Heart right ventricle (tissue), 16 donors: ENCODE results near the gene HOXA10. TPM values are rescaled to one million over a fixed set of nuclear protein-coding genes. Genes with fewer than 3 reads are reported as not detected.

Source experiments
- ATAC-seq, 8 donors: fragments of 200-7000 bp; cut with Tn5 transposase; one replicate each; pipeline ENCODE4 v1.9.1; 2020; ENCODE audit warnings: mild to moderate bottlenecking in 8 of 8, moderate library complexity in 8 of 8, moderate number of reproducible peaks in 1 of 8
- DNase-seq, 2 donors: peaks; one replicate each; pipeline ENCODE4 v3.0.0-alpha.2; 2020
- H3K27ac ChIP-seq, 10 donors: fragments of 200-600 bp; sonication (generic) in 2 of 10; one replicate each; pipeline versions ENCODE4 v1.5.0 to v1.8.0; 2020 to 2022; ENCODE audit warnings: mild to moderate bottlenecking in 3 of 10
- H3K27me3 ChIP-seq, 7 donors: fragments of 200-600 bp; one replicate each; pipeline ENCODE4 v1.8.0; 2021 to 2022; ENCODE audit warnings: mild to moderate bottlenecking in 2 of 7
- H3K36me3 ChIP-seq, 9 donors: fragments of 200-600 bp; sonication (generic) in 1 of 9; one replicate each; pipeline versions ENCODE4 v1.5.0 to v1.8.0; 2020 to 2022; ENCODE audit warnings: mild to moderate bottlenecking in 2 of 9
- H3K4me1 ChIP-seq, 9 donors: fragments of 200-600 bp; sonication (generic) in 1 of 9; one replicate each; pipeline versions ENCODE4 v1.5.0 to v1.8.0; 2020 to 2022; ENCODE audit warnings: mild to moderate bottlenecking in 4 of 9
- H3K4me3 ChIP-seq, 10 donors: fragments of 200-600 bp; sonication (generic) in 2 of 10; one replicate each; pipeline versions ENCODE4 v1.5.0 to v1.8.0; 2020 to 2022; ENCODE audit warnings: mild to moderate bottlenecking in 7 of 10, moderate library complexity in 2 of 10
- H3K9me3 ChIP-seq, 11 donors: fragments of 200-600 bp in 10 of 11; sonication (generic) in 2 of 11; one replicate each; pipeline versions ENCODE4 v1.5.0 to v1.8.0; 2013 to 2022; ENCODE audit warnings: mild to moderate bottlenecking in 2 of 11, control low read depth in 1 of 11, moderate library complexity in 1 of 11
- WGBS, 2 donors: extraction: QIAGEN DNeasy Blood & Tissue Kit; methylation state at CpG; one replicate each; pipeline ENCODE4 v1.1.7; 2013; ENCODE audit warnings: inconsistent platforms in 1 of 2; 5-methylcytosine and 5-hydroxymethylcytosine counted together
- intact Hi-C, 10 donors: fragments of 100-400 bp; cut with DNase I; formaldehyde crosslinking; loops; one replicate each; pipeline versions ENCODE4 v1.11.1 to v1.14.2; 2022
- polyA plus RNA-seq, 2 donors: library from polyadenylated mRNA; stranded (reverse); fragments of 200-250 nt; gene quantifications; one replicate each; pipeline ENCODE4 v1.2.3, GENCODE V29; 2013
- total RNA-seq, 10 donors: library from RNA; stranded (reverse); fragmentation: NEBNext Ultra II Directional in 3 of 10; extraction: Animal tissue kit (Norgen Biotek cat#: 25700) in 3 of 10; gene quantifications; one replicate each; pipeline versions ENCODE4 v1.2.1 to v1.2.4, GENCODE V29; 2021 to 2023
- TF ChIP-seq, protein P1 (sequence below), 9 donors: fragments of 200-600 bp; sonication (generic) in 2 of 9; IDR thresholded peaks; one replicate each; pipeline versions ENCODE4 v1.5.0 to v1.8.0; 2021 to 2022; ENCODE audit warnings: antibody characterized with exemption in 9 of 9, mild to moderate bottlenecking in 5 of 9, moderate library complexity in 1 of 9
- donor health status: Arrhythmogenic right ventricular cardiomyopathy.
- donor health status: ischemic (EF 13 %, LVEDD 7.1; RV severe dilation, severe dysfunction).
- donor health status: healthy with polysubstance abuse.
- donor health status: DM: no; HTN: yes; CAD: no.
- donor health status: DM: no; HTN: no; CAD: no.
- donor health status: ischemic (EF 25% LVEDD 6.9; RV normal size, moderate dysfunction).
- donor health status: ischemic (EF 25% LVEDD 5.7; RV mildly dilated, moderate dysfunction).
- donor health status: healthy.
- donor health status: DM: yes; HTN: yes; CAD: no.
- donor health status: Ischemic cardiomyopathy.
- donor health status: ischemic (EF 35%, LVEDD 5.7; RV mildly dilated, moderate dysfunction).
- donor health status: nonischemic (EF 11% LVEDD 7.7; RV severe dilation, severe dysfunction).
- donor health status: DM: yes; HTN: yes; CAD: no.
- donor health status: PGD.
- donor health status: ischemic (EF 29% LVEDD 5.4; RV normal size, mild dysfunction).
- donor health status: nonischemic (EF 23%, LVEDD 6.1; RV moderate dilation, normal function).

HOXA10 gene
- total and polyA plus RNA-seq, 12 donors = 0.03 to 0.19 TPM; not detected in 10

- intact Hi-C loops = no loop called here
- Histone ChIP-seq H3K27ac (no peak overlapping the region), H3K9me3 (no peaks in the 10 kb centered on the region), H3K4me3 (no peak overlapping the region), H3K4me1 (peaks cover 0 to 73% (median 46%) of the 10 kb centered on the region in 9 donors), H3K27me3 (peaks cover 65 to 100% (median 100%) of the 10 kb centered on the region in 7 donors), H3K36me3 (no peaks in the 10 kb centered on the region)
- TF ChIP-seq, protein P1, sequence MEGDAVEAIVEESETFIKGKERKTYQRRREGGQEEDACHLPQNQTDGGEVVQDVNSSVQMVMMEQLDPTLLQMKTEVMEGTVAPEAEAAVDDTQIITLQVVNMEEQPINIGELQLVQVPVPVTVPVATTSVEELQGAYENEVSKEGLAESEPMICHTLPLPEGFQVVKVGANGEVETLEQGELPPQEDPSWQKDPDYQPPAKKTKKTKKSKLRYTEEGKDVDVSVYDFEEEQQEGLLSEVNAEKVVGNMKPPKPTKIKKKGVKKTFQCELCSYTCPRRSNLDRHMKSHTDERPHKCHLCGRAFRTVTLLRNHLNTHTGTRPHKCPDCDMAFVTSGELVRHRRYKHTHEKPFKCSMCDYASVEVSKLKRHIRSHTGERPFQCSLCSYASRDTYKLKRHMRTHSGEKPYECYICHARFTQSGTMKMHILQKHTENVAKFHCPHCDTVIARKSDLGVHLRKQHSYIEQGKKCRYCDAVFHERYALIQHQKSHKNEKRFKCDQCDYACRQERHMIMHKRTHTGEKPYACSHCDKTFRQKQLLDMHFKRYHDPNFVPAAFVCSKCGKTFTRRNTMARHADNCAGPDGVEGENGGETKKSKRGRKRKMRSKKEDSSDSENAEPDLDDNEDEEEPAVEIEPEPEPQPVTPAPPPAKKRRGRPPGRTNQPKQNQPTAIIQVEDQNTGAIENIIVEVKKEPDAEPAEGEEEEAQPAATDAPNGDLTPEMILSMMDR (IDR thresholded peaks at IDR 0.05) = no peak
- no peak for ATAC-seq
- DNase-seq = no peak
- WGBS, 2 donors = 31 to 32% methylated on average over 5 of the region's 5 CpGs
Measured at GRCh38 chr7:27146491-27147198, 27.5 kb downstream of the HOXA10 start.

DNA sequence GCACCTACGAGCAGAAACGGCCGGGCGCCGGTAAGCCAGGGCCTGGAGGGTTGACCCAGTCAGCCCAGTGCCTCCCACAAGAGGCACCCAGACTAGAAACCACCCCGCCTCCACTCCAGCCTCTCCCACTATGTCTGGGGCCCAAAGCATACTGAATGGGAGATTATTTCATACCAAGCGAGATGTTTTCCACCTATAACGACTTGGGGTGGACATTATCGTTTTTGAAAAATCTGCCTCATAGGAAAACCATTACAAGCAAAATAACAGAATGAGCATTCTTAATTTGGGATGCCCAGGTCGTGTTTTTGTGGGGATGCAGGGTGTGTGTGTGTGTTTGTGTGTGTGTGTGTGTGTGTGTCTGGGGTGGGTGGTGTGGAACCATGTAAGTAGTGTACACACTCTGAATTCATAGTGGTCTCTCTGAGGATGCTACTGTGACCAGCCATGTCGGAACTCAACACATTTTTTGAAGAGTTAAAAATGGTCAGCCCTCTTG is 28.2 kb downstream of the HOXA10 start:
- intact Hi-C loops = no loop called here
- no peak for ATAC-seq
- H3K36me3 ChIP-seq = no peaks in the 10 kb centered on the region
- peaks cover 0 to 68% (median 41%) of the 10 kb centered on the region in 9 donors for H3K4me1 ChIP-seq
- H3K27ac ChIP-seq = no peak overlapping the region
- 26 to 30% methylated on average over 11 of the region's 11 CpGs for WGBS, 2 donors
- TF ChIP-seq, protein P1 (IDR thresholded peaks at IDR 0.05) = no peak
- H3K4me3 ChIP-seq = no peak overlapping the region
- H3K9me3 ChIP-seq = no peaks in the 10 kb centered on the region
- DNase-seq = no peak
- peaks cover 65 to 100% (median 100%) of the 10 kb centered on the region in 7 donors for H3K27me3 ChIP-seq

GRCh38 chr7:27145165-27145913 is 28.8 kb downstream of the HOXA10 start:
- DNase-seq (no peak), ATAC-seq (no peak)
- TF ChIP-seq, protein P1 (IDR thresholded peaks at IDR 0.05) = no peak
- Histone ChIP-seq H3K4me1 (peaks cover 0 to 61% (median 35%) of the 10 kb centered on the region in 9 donors), H3K4me3 (no peak overlapping the region), H3K27ac (no peak overlapping the region), H3K27me3 (peaks cover 66 to 100% (median 100%) of the 10 kb centered on the region in 7 donors), H3K9me3 (no peaks in the 10 kb centered on the region), H3K36me3 (no peaks in the 10 kb centered on the region)
- intact Hi-C loops = no loop called here
- WGBS, 2 donors = 20 to 26% methylated on average over 47 of the region's 47 CpGs

DNA sequence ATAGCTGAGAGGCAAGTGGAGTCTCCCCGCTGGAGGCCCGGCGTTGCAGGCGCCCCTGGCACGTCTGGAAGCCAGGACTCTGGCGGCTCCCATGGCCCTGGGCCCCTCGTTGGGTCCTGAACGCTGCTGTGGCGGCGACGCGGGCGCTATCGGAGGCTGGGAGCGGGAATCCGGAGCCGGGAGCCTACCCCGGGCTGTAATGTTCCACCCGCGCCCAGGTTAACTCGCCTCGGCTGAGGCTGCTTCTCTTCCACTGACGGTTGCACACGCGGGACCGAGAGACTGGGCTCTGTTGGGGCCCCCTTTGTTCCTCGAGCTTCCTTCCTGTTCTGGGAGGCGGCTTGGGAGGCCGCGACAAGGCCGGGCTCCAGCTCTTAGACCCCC is 29.3 kb downstream of the HOXA10 start:
- ATAC-seq = no peak
- Histone ChIP-seq H3K4me3 (no peak overlapping the region), H3K27me3 (peaks cover 69 to 100% (median 100%) of the 10 kb centered on the region in 7 donors), H3K27ac (no peak overlapping the region), H3K9me3 (no peaks in the 10 kb centered on the region), H3K36me3 (no peaks in the 10 kb centered on the region), H3K4me1 (peaks cover 0 to 62% (median 34%) of the 10 kb centered on the region in 9 donors)
- DNase-seq = no peak
- intact Hi-C loops = no loop called here
- TF ChIP-seq, protein P1 (IDR thresholded peaks at IDR 0.05) = no peak
- WGBS, 2 donors = 7 to 17% methylated on average over 31 of the region's 31 CpGs
